GM21423 (cell line): Measurements from ENCODE around the gene TC2N.
"Not testable (repeated sequence)": the region's sequence is repeated elsewhere in the genome, so short reads cannot be mapped to it uniquely, and the experiment has no call there.

Experiments
- ATAC-seq: cut with Tn5 transposase; IDR thresholded peaks from one replicate; pipeline ENCODE4 v1.9.1; 2021; ENCODE audit warnings: mild to moderate bottlenecking, moderate library complexity; ENCODE audit not compliant: unreplicated experiment

The TC2N gene

DNA sequence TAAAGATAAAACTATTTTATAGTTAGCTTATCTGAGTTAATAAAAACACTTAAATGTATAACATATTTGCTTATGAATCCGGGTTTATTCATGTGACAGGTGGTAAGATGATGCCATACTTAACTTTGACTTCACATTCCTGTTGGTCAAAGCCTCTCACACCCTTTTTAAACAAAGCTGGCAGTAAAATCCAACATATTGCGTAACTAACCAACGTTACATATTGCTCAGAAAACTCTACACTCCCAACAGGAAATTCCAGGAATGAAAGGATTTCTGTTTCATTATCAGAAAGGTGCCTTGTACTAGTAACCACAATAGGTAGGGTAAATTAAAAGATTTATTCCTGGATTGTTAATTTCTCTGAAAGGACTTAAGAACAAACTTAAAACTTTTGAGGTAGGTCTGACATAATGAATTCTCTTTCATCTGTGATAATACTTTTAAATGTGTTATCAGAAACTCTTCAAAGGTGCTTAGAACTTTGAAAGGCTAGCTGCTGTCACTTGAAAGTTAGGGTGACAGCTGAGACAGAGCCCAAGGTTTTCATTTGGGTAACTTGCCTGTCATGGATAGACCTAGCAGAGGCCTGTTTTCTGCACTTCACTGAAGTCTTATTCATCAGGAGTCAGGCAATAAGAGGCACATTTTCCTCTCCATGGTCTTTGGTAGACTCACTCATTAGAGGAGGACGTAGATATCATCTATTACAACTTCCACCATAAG, 111.6 kb downstream of the TC2N start:
- ATAC-seq: no peak

DNA sequence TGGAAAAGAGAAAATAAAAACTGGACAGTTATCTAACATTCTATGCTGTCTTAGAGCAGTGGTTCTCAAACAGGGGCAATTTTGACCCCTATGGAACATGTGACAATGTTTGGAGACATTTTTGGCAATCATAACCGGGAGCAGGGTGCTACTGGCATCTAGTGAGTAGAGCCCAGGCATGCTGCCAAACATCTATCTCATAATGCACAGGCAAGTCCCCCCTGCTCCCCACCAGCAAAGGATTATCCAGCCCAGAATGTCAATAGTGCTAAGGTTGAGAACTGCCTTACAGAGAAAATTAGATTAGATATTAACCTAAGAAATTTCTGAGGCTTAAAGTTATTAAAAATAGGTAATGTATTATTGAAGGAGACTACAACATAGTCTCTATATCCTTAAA, 112.5 kb downstream of the TC2N start:
- no peak for ATAC-seq

DNA sequence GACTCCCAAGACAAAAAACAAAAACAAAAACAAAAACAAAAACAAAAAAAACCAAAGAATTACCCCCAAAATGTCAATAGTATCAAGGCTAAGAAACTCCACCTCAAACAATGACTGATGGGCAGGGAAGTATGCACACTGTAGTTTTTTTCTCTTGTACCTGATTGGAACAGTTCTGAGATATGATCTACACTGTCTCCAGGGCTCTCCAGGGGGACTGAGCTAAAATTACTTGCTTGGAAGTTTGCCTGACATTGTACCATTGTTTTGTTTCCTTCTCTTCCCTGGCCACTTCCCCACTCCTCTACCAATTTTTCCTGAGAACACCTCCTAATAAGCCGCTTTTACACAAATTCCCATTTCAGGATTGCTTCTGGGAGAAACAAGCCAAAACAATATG, 113.2 kb downstream of the TC2N start:
- no peak for ATAC-seq

DNA sequence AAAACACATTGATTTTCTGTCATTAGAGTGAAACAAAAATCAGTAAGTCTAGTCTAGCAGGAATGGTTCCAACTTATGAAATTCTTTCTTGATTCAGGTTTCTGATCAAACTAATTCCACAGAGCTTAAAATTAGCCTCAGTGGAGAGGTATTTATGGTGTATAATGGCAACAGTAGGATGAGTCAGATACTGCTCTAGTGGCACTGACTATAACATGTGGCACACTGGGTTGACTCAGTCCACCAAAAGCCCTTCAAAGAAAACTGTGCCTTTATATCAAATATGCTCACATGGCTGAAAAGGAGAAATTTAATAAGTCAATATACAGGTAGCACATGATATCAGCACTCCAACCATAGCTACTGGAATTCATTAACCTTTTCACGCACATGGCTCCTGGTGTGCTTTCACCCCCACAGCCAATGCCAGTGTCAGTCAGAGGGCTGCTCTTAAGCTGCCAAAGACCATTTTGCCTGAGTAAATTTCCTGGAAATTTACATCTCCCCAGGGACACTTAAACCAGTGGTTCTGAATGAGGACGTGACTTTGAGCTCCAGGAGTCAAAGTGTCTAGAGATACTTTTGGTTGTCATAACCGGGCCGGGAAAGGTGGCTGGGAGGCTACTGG, 113.7 kb downstream of the TC2N start:
- no peak for ATAC-seq

DNA sequence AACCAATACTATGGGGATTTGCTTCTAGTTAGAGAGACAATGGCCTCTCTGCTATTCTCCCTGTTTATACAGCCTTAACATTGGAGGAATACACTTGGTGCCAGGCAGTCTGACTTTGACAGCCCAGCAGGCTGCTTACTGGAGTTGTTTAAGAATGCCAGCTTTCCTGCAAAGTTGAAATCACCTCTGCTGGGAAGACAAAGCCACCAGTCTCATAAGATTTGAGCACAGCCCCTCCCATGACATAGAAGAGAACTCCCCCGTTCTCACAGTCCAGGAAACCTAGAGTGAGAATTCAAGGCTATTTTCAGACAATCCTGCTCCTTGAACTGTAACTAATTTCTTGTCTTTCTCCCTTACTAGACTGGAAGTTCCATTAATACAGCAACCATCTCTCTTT, 114.4 kb downstream of the TC2N start:
- no peak for ATAC-seq

DNA sequence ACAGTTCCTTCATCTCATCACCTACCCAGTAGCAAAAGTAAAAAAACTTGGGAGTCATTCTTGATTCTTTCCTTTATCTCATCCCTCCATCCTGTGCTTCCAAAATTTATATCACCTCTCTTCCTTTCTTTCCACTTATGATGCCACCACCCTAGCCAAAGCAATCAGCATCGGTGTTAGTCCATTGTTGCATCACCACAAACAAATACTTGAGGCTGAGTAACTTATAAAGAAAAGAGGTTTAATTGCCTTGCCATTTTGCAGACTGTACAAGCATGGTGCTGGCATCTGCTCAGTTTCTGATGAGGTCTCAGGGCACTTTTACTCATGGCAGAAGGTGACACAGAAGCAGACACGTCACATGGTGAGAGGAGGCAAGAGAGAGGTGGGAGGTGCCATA, 115.6 kb downstream of the TC2N start:
- no peak for ATAC-seq

DNA sequence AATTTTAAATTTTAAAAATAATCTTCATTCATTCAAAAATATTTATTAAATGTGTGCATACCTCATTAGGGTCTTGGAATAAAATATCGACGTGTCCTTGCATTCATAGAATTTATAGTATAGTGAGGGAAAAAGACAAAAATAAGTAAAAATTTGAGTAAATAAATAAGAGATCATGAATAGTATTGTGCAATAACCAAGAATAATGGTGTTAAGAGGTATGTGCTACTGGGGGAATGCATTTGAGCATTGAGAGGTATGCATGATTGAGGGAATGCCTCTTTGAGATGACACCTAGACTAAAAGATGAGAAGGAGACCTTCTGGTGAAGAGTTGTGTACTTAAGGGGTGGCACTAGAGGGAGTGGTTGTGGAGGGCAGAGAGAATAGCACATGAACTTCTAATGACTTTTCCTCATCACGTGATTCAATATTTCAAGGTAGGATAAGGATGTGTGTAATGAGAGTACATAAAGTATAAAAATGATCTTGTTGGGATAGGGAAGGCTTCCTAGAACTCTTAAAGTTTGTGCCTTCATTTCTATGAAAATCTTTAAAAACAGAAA, 116.6 kb downstream of the TC2N start:
- no peak for ATAC-seq

DNA sequence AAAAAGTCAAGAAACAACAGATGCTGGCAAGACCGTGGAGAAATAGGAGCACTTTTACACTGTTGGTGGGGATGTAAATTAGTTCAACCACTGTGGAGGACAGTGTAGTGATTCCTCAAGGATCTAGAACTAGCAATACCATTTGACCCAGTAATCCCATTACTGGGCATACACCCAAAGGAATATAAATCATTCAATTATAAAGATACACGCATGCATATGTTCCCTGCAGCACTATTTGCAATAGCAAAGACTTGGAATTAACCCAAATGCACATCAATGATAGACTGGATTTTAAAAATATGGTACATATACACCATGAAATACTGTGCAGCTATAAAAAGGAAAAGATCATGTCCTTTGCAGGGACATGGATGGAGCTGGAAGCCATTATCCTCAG, 117.5 kb downstream of the TC2N start:
- no peak for ATAC-seq

DNA sequence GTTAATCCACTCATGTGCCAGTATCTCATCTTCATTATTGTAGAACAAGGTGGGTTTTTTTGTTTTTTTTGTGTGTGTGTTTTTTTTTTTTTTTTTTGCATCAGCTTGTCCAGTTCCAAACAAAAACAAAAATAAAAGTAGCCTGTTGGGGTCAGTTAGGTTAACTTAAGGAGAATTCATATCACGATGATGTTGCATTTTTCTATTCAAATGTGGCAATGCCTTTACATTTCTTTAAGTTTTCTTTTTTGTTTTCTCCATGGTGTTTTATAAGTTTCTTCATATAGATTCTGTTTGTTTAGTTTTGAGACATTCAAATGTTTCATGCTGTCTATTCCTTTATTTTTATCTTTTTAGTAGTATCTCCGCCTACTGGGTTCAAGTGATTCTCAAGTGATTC, 119.3 kb downstream of the TC2N start:
- no peak for ATAC-seq

DNA sequence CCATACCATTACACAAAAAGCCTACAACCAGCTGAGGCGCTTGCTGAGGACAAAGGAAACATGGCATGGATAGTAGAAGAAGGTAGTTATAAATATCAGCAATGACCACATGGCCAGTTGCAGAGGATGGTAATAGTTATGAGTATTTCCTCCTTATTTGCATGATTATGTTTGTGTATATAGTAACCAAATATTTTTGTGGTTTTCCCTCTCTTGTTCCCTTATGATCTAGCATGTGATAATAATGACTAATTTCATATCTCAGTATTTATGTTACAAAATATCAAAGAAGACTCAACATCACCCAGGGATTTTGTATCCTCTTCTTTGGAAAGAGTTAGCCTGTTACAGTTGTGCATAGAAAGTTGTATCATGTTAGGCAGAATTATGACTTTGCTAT, 122.0 kb downstream of the TC2N start:
- ATAC-seq: no peak

DNA sequence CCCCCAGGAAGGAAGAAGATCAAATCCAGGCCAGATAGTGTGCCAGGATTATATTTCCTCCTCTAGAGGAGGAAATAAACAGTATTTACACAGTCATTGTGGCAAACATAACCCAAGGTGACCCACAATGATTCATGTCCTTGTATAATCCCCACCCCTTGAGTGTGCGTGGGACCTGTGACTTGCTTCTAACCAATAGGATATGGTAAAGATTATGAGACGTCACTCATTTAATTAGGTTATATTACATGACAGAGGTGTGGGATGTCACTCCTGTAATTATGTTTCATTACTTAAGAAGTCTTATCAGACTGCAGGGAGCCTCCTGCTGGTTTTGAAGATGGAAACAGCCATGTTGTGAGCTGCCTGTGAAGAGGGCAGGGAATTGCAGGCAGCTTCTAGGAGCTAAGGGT, 123.3 kb downstream of the TC2N start:
- ATAC-seq: no peak

DNA sequence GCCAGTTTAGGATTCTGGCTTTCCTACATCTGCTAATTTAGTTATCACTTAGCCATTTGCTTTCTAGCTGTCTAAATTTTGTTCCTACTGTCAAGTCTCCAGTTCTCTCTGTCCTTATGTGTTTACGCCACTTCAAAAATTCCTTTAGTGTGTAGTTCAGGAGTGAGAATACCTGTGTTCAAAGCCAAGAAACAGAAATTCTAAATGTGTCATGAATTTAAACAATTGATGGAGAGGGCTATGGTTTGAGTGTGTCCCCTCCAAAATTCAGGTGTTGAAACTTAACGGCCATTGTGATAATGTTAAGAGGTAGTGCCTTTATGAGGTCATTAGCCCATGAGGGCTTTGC, 124.1 kb downstream of the TC2N start:
- ATAC-seq: no peak

DNA sequence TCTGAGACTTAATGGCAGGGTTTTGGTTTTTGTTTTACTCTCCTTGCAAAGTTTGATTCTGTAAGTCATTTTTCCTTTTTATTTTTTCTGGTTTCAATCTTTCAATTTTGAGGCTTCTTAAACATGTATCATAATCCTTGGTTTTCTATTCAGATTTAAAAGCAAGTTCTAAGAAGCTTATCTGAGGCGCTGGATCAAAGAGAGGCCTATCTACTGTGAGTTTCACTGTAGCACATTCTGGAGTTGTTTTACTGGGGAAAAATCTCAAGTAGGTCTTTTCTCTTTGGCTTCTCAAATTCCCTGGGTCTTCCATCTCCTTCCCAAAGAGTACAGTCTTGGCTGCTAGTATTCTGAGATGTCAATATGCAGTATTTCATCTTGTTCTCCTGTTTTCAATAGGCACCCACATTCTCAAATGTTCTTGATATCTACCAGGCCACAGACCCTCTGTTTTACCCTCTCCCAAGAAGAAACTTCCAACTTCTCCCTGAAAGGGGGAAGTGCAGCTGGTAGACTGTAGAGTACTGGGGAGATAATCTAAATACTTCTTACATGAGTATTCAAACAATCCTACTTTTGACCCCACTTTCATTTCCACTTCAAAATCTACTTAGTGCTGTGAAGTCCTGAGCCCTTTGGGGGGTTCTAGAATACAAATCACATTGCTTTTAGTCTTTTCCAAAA, 124.6 kb downstream of the TC2N start:
- ATAC-seq: no peak

DNA sequence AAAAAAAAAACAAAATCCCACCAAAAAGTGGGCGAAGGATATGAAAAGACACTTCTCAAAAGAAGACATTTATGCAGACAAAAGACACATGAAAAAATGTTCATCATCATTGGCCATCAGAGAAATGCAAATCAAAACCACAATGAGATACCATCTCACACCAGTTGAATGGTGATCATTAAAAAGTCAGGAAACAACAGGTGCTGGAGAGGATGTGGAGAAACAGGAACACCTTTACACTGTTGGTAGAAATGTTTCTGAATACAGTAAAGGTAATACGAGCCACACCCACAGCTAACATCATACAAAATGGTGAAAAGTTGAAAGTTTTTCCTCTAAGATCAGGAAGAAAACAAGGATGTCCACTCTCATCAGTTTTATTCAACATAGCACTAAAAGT, 127.5 kb downstream of the TC2N start:
- not testable (repeated sequence) for ATAC-seq

DNA sequence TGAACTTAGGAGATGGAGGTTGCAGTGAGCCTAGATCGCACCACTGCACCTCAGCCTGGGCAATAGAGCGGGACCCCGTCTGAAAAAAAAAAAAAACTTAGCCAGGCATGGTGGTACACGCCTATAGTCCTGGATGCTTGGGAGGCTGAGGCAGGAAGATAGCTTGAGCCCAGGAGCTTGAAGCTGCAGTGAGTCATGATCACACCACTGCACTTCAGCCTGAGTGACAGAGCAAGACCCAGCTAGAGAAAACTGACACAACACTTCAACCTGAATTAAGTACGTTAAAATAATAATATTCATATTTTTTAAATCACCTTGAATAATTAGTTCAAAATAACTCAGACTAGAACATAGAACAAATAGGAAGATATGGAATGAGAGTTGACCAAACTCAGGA, 129.7 kb downstream of the TC2N start:
- no peak for ATAC-seq

DNA sequence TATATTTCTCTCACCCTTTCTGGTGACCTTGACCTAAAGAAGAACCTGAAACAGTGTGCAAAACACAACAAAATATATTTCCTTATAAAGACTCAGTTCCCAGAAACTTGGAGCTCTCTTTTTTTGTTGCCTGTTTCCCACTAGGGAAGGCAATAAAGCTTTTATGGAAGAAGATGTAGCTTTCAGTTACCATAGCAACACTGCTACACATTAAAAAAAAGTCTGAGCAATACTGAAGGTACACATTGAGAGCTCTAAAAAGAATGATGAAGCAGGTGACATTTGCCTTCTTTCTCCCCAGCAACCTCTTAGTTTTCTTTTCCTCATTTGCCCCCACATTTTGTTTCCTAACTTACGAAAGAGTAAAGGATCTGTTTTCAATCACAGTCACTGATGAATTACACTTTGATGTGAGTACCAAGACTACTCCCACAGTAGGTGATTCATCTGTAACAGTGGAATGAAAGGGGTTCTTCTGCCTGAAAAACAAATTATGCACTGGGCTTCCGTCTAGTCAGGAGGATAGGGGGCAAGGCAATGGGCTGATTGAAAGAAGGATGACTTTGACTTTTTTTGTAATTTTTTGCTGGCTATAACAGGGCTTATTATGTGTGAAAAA, 134.4 kb downstream of the TC2N start:
- no peak for ATAC-seq

DNA sequence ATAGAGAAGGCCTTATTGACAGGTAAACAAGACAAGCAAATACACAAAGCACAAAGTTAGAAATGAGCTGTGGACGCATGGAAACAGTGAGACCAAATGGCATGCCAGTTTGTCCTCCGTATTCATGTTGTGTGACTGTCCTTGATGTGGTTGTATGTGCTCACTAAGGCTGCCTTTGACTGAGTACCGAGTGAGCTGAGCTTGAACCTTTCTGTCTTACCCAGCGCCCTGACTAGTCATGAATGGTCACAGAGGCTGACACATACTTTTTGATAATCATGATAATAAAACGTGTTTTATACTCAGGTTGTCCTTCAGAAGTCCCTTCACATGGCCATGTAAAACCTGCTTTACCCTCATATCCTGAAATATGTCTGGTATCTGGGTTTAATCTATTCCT, 134.9 kb downstream of the TC2N start:
- ATAC-seq: no peak

DNA sequence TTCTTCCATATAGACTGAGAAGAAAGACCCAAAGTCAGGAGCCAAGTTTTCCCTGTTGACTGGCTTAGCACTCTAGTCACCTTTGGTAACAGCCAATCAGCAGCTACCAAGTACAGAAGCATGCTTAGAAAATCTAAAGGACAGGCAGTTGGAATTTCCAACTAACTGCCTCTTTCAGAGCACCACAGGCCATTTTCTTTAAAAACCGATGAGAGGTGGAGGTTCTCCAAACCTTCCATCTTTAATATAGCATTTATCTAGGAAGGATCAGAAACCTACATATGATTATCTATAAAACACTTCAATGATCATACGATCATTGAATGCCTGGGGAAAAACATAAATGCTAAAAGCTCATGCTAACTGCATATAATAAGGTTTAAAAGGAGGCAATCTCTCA, 135.3 kb downstream of the TC2N start, which contains the start of gene CATSPERB:
Gene CATSPERB, minus strand, starts transcription at position 101 of the 400 bp plus-strand sequence. CDS start 2,607 bp downstream, outside the sequence.
- no peak for ATAC-seq

DNA sequence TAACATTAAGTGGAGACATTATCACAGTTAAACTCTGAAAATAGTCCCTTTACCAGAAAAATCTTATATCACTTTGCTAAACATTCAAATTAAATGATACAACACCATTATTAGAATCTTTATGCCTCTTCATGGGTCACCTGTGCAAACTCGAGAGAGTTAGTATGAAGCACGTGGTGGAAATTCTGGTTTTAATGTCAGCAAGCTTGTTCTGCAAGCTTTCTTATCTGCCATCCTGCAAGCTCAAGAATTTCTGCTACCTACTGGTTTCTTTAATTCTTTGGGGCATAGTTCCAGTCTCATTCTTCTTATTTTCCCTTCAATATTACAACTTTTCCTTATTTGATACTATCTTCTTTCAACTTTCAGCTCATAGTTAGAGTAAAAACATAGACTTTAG, 136.3 kb downstream of the TC2N start:
- no peak for ATAC-seq

DNA sequence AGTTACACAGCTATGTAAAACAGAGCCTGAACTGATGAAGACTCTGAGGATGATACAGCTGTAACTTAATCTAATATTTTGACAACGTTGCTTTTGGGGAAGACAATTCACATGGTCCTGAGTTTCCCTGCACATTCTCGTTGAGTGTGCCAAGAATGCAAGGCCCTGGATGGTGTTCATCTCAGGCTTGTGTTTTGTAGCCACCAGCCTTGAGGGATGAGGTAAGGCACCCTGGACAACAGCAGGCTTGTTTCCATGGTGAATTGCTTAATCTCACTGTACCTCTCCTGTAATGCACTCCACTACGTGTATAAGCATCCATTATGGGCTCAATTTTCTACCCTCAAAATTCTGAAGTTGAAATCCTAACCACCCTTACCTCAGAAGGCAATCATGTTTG, 137.6 kb downstream of the TC2N start:
- ATAC-seq: no peak
